Measurements from ENCODE around the gene SKAP2.

DNA sequence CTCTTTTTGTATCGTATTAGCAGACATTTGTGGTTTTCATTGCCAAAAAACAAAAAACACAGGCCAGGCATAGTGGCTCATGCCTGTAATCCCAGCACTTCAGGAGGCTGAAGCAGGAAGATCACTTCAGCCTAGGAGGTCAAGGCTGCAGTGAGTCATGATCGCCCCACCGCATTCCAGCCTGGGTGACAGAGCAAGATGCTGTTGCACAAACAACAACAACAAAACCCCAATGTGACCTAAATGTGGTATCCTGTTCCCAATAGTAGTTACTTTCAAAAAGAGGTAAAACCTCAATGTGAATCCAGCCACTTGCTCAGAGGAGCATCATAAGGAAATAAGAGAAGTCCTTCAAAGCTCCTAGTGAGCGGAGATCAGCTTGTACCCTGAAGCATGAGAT, 45.8 kb upstream of the SKAP2 start:
- TF ChIP-seq, protein P1, sequence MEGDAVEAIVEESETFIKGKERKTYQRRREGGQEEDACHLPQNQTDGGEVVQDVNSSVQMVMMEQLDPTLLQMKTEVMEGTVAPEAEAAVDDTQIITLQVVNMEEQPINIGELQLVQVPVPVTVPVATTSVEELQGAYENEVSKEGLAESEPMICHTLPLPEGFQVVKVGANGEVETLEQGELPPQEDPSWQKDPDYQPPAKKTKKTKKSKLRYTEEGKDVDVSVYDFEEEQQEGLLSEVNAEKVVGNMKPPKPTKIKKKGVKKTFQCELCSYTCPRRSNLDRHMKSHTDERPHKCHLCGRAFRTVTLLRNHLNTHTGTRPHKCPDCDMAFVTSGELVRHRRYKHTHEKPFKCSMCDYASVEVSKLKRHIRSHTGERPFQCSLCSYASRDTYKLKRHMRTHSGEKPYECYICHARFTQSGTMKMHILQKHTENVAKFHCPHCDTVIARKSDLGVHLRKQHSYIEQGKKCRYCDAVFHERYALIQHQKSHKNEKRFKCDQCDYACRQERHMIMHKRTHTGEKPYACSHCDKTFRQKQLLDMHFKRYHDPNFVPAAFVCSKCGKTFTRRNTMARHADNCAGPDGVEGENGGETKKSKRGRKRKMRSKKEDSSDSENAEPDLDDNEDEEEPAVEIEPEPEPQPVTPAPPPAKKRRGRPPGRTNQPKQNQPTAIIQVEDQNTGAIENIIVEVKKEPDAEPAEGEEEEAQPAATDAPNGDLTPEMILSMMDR (IDR thresholded peaks at IDR 0.05): no peak
- TF ChIP-seq POLR2A (IDR thresholded peaks at IDR 0.05) (no peak), POLR2AphosphoS5 (IDR thresholded peaks at IDR 0.05; ENCODE audit: insufficient read depth in 1 of 2, low read depth in 1 of 2) (no peak)
